ENCODE results near the gene MT1HL1.

Gene MT1HL1

GRCh38 chr1:236957235-236957634, 47.0 kb downstream of the MT1HL1 start:
- no peak for TF ChIP-seq CTCF (IDR thresholded peaks at IDR 0.05; ENCODE audit: low read depth, low read length)
- no peak for DNase-seq
- Histone ChIP-seq H3K9me3 (ENCODE audit: severe bottlenecking) (peaks cover 6% of the 10 kb centered on the region), H3K36me3 (no peaks in the 10 kb centered on the region), H3K27ac (no peak overlapping the region), H3K27me3 (ENCODE audit: insufficient read depth, low read depth, severe bottlenecking) (no peaks in the 10 kb centered on the region), H3K4me3 (ENCODE audit: low read depth, low read length) (no peak overlapping the region)

Measured in WERI-Rb-1 (cell line).